ENCODE data around the gene TCERG1L. TPM values are rescaled to one million over a fixed set of nuclear protein-coding genes. Genes with fewer than 3 reads are reported as not detected.

Gene TCERG1L
- total and polyA plus RNA-seq, 11 donors, result 0.11 to 0.25 TPM; not detected in 9

DNA sequence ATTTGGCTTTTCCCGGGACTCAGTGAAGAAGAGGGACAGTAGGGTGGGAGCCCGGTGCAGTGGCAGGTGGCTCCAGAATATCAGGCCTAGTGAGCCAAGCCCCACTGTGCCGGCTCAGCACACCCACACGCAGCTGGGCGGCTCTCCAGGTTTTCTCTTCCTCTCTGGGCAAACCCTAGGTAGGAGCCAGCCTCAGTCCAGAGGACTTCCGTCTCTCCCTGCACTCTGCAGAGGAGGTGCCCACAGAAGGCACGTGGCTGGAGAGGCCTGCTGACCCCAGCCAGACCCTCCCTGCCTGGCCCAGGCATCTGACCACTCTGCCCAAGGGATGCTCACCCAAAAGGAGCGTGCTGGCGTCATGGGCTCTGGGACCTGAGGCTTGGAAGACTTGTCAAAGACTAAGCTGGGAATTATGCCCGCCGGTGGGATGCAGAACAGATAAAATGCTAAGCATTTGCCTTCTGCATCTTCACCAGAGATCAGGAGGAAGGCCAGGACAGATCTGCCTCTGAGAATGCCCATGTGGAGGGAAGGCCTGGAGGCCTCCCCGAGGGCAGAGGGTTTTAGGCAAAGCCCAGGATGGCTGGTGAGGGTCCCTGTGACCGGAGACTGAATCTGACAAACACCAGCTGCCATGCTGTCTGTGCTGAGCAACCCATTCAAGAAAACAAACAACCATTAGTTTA lies 40.2 kb downstream of the TCERG1L start:
- no peak for DNase-seq
- intact Hi-C loops (cut with DNase I), result no loop called here
- H3K4me3 ChIP-seq, result no peak overlapping the region
- peaks cover 0 to 8% (median 0%) of the 10 kb centered on the region in 12 donors for H3K9me3 ChIP-seq
- ATAC-seq, result no peak
- H3K4me1 ChIP-seq, result no peaks in the 10 kb centered on the region
- TF ChIP-seq, protein P1, sequence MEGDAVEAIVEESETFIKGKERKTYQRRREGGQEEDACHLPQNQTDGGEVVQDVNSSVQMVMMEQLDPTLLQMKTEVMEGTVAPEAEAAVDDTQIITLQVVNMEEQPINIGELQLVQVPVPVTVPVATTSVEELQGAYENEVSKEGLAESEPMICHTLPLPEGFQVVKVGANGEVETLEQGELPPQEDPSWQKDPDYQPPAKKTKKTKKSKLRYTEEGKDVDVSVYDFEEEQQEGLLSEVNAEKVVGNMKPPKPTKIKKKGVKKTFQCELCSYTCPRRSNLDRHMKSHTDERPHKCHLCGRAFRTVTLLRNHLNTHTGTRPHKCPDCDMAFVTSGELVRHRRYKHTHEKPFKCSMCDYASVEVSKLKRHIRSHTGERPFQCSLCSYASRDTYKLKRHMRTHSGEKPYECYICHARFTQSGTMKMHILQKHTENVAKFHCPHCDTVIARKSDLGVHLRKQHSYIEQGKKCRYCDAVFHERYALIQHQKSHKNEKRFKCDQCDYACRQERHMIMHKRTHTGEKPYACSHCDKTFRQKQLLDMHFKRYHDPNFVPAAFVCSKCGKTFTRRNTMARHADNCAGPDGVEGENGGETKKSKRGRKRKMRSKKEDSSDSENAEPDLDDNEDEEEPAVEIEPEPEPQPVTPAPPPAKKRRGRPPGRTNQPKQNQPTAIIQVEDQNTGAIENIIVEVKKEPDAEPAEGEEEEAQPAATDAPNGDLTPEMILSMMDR (IDR thresholded peaks at IDR 0.05), result no peak
- no peak for TF ChIP-seq POLR2A (IDR thresholded peaks at IDR 0.05)
- no peak overlapping the region for H3K27ac ChIP-seq
- 69 to 74% (median 72%) methylated on average over 11 to 13 of the region's 13 CpGs for WGBS, 4 donors
- no peaks in the 10 kb centered on the region for H3K36me3 ChIP-seq
- H3K27me3 ChIP-seq, result peaks cover 0 to 51% (median 5%) of the 10 kb centered on the region in 9 donors

DNA sequence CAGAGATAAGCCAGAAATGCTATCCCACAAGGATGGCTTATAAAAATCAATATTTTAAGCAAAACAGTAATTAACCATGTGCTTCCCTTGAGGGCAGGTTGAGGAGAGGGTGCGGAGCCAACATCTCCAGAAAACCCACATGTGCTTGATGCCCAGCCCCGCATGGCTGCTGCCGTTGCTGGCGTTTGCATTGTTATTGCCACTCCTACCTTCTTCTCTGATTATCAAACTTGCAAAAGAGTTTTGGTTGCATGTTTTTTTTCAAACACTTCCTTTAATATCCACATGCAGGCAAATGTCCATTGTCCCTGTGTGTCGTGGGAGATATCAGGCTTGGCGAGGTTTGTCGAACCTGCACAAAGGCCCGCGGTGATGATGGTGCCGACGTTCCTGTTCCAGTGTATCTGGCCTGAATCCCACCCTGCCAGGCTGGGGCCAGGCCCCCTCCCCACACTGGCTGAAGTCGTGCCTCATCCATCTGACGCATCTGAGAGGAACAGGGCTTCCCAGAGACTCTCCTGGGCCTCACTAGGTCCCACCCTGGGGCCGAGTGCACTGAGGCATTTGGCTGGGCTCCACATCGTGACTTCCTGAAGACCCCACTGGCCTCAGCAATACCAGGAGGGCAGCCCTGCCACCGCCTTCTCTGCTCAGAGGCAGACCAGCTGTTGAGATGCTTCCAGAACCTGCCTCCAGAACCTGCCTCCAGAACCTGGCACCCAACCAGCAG lies 40.9 kb downstream of the TCERG1L start:
- TF ChIP-seq, protein P1 (IDR thresholded peaks at IDR 0.05), result no peak
- no peak for TF ChIP-seq POLR2A (IDR thresholded peaks at IDR 0.05)
- Histone ChIP-seq H3K4me3 (no peak overlapping the region), H3K27ac (no peak overlapping the region), H3K9me3 (peaks cover 0 to 8% (median 0%) of the 10 kb centered on the region in 12 donors), H3K4me1 (no peaks in the 10 kb centered on the region), H3K27me3 (peaks cover 0 to 48% (median 5%) of the 10 kb centered on the region in 9 donors), H3K36me3 (no peaks in the 10 kb centered on the region)
- intact Hi-C loops (cut with DNase I), result no loop called here
- 47 to 59% (median 50%) methylated on average over 15 to 16 of the region's 16 CpGs for WGBS, 4 donors
- DNase-seq, result no peak
- ATAC-seq, result no peak

DNA sequence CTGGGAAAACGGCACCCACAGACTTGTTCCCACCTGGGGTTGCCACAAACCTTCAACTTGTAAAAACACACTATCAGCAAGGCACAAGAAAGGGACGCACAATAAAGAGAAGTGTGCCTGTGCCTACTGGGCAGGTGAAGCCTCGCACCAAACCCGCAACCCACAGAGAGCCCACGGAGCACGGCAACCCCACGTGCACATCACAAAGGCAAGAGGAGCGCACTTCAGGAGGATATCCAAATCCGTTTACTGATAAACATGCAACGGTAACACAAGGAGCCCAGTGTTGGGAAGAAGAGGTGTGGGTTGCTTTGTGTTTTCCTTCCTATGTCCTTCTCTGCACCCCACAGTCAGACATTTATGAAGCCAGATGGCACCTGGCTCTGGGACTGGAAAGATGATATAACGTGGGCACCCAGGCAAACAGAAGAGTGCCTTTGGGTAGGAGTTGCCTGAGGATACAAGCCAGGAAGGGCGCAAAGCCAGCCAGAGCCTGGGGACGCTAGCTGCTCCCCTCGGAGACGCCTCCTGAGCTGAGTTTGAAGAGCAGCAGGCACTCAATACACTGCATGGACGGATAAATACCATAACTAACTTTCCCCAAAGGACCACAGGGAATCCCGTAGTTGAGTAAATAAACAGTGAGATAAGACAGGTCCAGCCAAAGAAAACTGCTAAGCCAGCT lies 41.6 kb downstream of the TCERG1L start:
- Histone ChIP-seq H3K9me3 (peaks cover 0 to 8% (median 0%) of the 10 kb centered on the region in 12 donors), H3K27me3 (peaks cover 0 to 42% (median 5%) of the 10 kb centered on the region in 9 donors), H3K36me3 (no peaks in the 10 kb centered on the region), H3K27ac (no peak overlapping the region), H3K4me1 (no peaks in the 10 kb centered on the region), H3K4me3 (no peak overlapping the region)
- intact Hi-C loops (cut with DNase I), result no loop called here
- WGBS, 4 donors, result 37 to 49% (median 42%) methylated on average over 16 to 17 of the region's 17 CpGs
- peak in 1 of 5 donors; percentile 3 for DNase-seq
- TF ChIP-seq, protein P1 (IDR thresholded peaks at IDR 0.05), result no peak
- no peak for TF ChIP-seq POLR2A (IDR thresholded peaks at IDR 0.05)
- no peak for ATAC-seq

DNA sequence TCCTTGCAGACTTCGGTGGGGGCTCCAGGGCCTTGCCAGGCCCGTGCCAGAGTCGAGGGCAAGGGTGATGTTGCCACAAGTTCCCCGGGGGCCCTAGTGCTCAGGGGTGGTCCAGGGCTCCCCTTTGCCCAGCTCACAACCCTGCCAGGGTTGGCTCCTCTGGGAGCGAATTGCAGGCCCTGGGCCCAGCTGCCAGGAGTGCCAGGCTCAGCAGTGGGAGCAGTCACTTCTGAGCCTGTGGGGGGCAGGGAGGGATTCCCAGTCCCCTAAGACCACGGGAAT lies 43.8 kb downstream of the TCERG1L start:
- Histone ChIP-seq H3K27me3 (peaks cover 0 to 33% (median 8%) of the 10 kb centered on the region in 9 donors), H3K4me1 (no peaks in the 10 kb centered on the region), H3K27ac (no peak overlapping the region), H3K36me3 (no peaks in the 10 kb centered on the region), H3K4me3 (no peak overlapping the region), H3K9me3 (peaks cover 0 to 8% (median 0%) of the 10 kb centered on the region in 12 donors)
- DNase-seq (peak in 1 of 5 donors; percentile 14), ATAC-seq (no peak)
- TF ChIP-seq POLR2A (IDR thresholded peaks at IDR 0.05), result no peak
- 84 to 87% (median 86%) methylated on average over 6 of the region's 6 CpGs for WGBS, 4 donors
- intact Hi-C loops (cut with DNase I), result no loop called here
